Inflammatory macrophage treated with lipopolysaccharide for 1 hour (primary cell): ENCODE results near the gene S100PBP.

Experiments
- DNase-seq, 2 donors: peaks; one replicate each; pipeline ENCODE4 v3.0.0-alpha.2; 2020 to 2022

The S100PBP gene

DNA sequence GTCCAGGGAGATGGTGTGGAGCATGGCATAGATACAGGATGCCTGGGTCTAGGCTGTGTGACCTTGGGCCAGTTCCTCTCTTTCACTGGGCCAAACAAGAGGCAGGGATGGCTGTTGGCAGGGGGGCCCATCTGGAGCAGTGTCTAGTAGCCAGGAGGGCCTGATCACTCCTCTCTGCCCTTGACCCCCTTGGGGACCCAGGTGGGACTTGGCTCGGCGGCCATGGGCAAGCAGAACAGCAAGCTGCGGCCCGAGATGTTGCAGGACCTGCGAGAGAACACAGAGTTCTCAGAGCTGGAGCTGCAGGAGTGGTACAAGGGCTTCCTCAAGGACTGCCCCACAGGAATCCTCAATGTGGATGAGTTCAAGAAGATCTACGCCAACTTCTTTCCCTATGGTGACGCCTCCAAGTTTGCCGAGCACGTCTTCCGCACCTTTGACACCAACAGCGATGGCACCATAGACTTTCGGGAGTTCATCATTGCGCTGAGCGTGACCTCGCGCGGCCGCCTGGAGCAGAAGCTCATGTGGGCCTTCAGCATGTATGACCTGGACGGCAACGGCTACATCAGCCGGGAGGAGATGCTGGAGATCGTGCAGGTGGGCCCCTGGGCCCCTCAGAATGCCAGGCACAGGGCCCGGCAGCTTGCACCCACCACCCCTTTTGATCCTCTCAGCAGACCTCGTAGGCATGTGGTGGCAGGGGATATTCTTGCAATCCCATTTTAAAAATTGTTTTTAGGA lies 71.4 kb downstream of the S100PBP start:
- no peak for DNase-seq

GRCh38 chr1:32889731-32890278 lies 72.4 kb downstream of the S100PBP start:
- DNase-seq = no peak

DNA sequence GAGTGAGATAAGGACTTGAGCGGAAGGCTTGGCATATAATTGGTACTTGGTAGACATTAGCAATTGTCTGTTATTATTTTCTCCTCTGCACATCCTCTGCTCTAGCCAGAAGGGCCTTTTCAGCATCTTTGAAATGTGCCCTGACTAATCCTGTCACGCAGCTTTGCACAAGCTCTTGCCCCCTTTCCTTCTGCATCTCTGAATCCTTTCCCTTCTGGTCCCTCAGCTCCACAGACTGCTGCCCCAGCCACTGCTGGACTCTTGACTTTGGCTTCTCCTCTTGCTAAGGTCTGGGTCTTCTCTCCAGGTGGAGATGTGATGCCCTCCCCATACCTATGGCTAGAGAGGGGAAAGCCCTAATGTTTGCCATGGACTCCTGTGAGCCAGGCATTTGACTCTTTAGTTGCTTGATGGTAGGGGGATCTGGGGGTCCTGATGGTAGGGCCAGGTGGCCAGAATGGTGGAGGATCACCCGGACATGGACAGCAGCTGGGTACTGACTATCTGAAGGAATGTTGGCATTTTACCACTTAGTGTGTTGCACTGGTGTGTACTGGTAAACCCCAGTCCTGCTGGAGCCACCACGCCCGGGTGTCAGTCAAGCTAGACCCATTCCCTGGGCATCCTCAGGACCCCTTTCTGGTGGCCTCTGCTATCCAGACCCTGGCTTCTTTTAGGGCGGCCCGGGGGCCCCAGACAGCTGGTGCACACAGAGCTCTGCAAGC lies 73.2 kb downstream of the S100PBP start:
- DNase-seq = no peak

GRCh38 chr1:32891241-32891570 lies 73.8 kb downstream of the S100PBP start:
- DNase-seq = no peak

DNA sequence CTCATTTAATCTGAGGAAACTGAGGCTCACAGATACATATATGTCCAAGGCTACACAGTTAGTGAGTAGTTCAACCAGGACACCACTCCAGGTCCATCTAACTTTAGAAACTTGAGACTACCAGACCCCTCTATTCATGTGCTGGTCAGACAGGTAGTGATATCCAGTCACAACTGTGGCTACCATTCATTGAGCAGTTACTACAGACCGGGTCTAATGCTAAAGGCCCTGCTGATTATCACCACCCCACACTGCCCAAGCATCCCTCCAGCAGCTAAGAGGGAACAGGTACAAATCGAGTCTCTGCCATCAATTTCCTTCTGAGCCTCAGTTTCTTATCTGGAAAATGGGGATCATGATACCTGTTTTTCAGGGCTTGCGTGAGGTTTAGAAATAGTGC lies 74.2 kb downstream of the S100PBP start:
- DNase-seq = no peak

GRCh38 chr1:32892368-32893197 lies 75.1 kb downstream of the S100PBP start:
- DNase-seq = no peak

DNA sequence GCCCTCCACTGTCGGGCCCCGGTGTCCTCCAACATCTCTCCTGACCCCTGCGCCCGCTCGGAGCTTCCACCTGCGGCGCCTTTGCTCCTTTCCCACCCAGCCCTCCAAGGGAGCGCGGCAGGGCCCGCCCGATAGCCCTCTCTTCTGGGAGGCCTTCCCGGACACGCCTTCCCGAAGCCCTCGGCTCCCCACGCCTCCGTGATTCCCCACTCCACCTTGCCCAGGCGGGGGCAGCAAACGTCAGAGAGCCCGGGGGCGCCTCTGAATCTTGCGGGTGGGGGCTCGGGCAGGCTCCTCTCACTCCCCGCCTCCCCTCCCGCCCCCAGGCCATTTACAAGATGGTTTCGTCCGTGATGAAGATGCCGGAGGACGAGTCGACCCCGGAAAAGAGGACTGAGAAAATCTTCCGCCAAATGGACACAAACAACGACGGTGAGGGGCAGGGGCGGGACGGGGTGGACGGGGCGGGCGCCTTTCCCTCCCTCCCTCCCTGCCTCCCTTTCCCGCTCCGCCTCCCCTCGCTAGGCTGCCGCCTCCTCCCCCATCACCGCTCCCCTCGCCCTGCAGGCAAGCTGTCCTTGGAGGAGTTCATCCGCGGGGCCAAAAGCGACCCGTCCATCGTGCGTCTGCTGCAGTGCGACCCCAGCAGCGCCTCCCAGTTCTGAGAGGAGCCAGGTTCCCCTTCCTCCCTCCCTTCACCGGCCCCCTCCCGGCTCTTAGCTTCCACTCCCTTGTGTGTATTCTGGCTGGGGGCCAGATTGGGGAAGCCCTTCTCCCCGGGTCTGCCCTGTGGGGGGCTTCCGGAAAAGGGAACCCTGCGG lies 76.0 kb downstream of the S100PBP start:
- DNase-seq = no peak

- no peak for DNase-seq
Observed at GRCh38 chr1:32894019-32894600, 76.7 kb downstream of the S100PBP start.

DNA sequence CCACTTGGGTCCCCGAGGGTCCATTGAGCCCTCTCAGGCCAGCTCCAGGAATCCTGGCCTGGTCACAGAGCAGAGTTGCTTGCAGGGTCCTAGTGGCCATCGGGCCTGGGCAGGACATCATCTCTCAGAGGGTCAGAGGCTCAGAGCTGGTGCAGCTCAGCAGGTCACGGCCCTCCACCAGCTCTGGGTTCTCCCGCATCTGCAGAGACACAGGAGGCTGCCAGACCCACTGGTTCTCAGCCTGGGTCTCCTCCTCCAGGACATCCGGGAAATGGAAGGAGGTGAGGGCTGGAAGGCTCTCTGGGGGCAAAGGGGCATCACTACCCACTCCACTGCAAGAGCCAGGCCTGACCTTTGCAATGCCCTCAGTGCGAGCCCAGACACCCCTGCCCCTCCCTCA lies 77.2 kb downstream of the S100PBP start:
- DNase-seq = no peak

DNA sequence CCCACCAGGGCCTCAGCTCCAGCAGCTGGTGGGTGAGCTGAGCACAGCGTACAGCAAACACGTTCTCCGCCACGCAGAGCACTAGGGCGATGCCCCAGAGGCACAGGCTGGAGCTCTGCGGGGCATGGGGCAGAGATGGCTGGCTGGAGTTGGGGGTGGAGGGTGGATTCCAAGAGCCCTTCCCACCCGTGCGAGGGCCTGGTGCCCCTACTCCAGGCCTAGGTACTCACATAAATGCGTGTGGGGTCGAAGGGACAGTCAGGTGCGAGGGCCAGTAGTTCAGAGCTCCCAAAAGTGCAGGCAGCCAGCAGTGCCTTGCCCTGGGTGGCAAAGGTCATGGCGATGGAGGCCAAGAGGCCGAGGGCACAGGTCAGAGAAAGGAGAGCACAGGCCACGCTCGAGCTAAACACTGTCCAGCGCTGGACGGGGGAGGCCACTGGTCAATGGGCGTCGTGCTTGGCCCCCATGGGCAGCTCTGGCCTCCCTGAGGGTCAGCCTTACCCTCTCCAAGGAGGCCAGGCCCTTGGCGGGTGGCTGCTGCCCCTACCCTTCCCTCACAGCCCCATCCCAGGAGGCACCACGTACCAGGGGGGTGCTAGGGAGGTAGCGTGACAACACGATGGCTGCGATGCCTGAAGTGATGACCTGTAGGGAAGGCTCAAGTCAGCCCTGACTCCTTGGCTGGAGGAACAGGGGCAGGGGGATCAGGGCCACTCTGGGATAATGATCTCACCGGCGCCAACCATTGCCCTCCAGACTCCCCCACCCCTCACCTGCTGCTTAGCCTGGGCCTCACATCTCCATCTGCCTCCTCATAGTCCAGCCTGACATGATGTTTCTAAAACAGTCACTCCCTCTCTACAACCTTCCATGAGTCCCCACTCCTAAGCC lies 78.1 kb downstream of the S100PBP start:
- no peak for DNase-seq

DNA sequence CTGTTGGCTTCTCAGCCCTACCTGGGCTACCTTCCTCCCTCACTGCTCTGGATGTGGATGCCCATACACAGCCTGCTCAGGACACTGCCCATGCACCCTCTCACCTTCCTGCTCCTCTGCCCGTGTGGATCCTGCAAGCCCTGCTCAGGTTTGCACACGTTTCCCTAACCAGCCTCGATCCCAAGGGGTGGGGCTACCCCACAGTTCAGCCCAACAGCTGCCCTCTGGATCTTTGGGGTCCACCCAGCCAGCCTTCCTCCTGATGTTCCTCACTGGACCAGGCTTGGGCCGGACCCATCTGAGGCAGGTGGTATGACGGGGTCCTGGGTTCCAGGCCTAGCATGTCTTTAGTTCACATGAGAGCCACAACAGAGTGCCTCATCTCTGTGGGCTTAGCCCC lies 79.0 kb downstream of the S100PBP start:
- no peak for DNase-seq

GRCh38 chr1:32897082-32898049 lies 79.9 kb downstream of the S100PBP start:
- no peak for DNase-seq

- DNase-seq = no peak
Observed at GRCh38 chr1:32898056-32898455, 80.6 kb downstream of the S100PBP start.

DNA sequence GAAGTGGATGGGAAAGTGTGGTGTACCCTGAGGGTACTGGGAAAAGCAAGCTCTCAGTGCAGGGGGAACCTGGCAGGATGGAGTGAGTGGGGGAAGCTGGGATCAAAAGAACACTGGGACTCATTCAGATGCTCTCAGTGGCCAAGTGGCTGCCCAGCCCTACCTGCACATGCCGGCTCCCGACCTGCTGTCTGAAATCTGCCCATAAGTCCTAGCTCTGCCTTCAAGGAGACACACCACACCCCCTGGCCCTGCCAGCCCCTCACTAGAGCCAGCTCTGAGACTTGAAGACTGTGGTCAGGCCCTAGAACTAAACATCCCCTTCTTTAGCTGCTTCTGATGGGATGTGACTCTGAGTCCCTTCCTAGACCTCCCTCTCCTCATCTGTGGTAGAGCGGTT lies 81.5 kb downstream of the S100PBP start:
- no peak for DNase-seq

- DNase-seq = no peak
Observed at GRCh38 chr1:32899586-32900296, 82.3 kb downstream of the S100PBP start.

DNA sequence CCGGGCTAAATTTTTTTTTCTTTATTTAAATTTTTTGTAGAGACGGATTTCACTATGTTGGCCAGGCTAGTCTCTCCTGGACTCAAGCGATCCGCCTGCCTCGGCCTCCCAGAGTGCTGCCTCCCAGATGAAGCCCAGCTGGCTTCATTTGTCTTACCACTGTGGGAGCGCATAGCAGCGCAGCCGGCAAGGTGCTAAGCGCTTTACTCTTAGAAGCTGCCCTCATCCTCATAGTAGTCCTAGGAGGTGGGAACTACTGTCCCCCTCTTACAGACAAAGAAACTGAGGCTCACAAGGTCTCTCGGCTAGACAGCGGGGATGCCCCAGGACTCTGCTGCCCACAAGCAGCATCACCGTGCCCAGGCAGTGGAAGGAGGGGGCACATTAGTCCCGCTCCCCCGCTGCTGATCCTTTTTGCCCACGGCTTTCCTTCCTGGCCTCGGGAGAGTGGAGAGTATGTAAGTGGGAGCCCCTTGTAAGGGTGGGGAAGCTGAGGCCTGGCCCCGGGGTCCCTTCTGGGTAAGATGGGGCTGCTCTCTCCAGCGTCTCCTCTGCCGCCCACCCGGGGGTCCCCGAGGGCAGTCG lies 83.0 kb downstream of the S100PBP start:
- no peak for DNase-seq

- no peak for DNase-seq
Observed at GRCh38 chr1:32900956-32901822, 83.7 kb downstream of the S100PBP start, which contains the start of gene TMEM54. TMEM54 (minus strand) TSS chr1:32901389; CDS start chr1:32901238, 151 bp downstream.
